Measurements from ENCODE around the gene ARSJ. TPM values are rescaled to one million over a fixed set of nuclear protein-coding genes. Genes with fewer than 3 reads are reported as not detected.

Gene ARSJ
- total RNA-seq, 6 experiments from 2014 or later: 0.90 to 7.7 (median 2.3) TPM

GRCh38 chr4:113976741-113977525 lies 2.5 kb downstream of the ARSJ start:
- Histone ChIP-seq H3K27ac (peak overlapping the region; percentile 2 to 42 (median 11)), H3K9me3 (no peaks in the 10 kb centered on the region), H3K4me3 (peak overlapping the region; percentile 8 to 71 (median 65)), H3K27me3 (no peaks in the 10 kb centered on the region), H3K4me1 (peaks cover 0 to 5% (median 0%) of the 10 kb centered on the region in 4 donors), H3K36me3 (no peaks in the 10 kb centered on the region)
- ATAC-seq: no peak
- intact Hi-C loops (cut with DNase I): no loop called here
- TF ChIP-seq POLR2A (IDR thresholded peaks at IDR 0.05): no peak
- no peak for TF ChIP-seq CTCF (IDR thresholded peaks at IDR 0.05)
- WGBS (ENCODE audit: insufficient coverage, low coverage, low lambda C conversion rate, missing lambda C conversion rate): 18% methylated on average over 2 of the region's 2 CpGs
- DNase-seq: no peak

GRCh38 chr4:113975578-113975977 lies 3.9 kb downstream of the ARSJ start:
- H3K36me3 ChIP-seq: no peaks in the 10 kb centered on the region
- TF ChIP-seq CTCF (IDR thresholded peaks at IDR 0.05) (no peak), POLR2A (IDR thresholded peaks at IDR 0.05) (no peak)
- H3K27ac ChIP-seq: no peak overlapping the region
- intact Hi-C loops (cut with DNase I): no loop called here
- H3K27me3 ChIP-seq: no peaks in the 10 kb centered on the region
- no peaks in the 10 kb centered on the region for H3K9me3 ChIP-seq
- 51% methylated on average over 2 of the region's 2 CpGs for WGBS (ENCODE audit: insufficient coverage, low coverage, low lambda C conversion rate, missing lambda C conversion rate)
- DNase-seq: no peak
- no peak for ATAC-seq
- H3K4me3 ChIP-seq: peak overlapping the region in 1 of 3 donors; percentile 0
- peaks cover 0 to 5% (median 0%) of the 10 kb centered on the region in 4 donors for H3K4me1 ChIP-seq

GRCh38 chr4:113974467-113974866 lies 5.0 kb downstream of the ARSJ start:
- H3K27me3 ChIP-seq: no peaks in the 10 kb centered on the region
- no peak for TF ChIP-seq CTCF (IDR thresholded peaks at IDR 0.05)
- peaks cover 0 to 5% (median 0%) of the 10 kb centered on the region in 4 donors for H3K4me1 ChIP-seq
- ATAC-seq: no peak
- no peak for DNase-seq
- intact Hi-C loops (cut with DNase I): no loop called here
- no peaks in the 10 kb centered on the region for H3K36me3 ChIP-seq
- H3K27ac ChIP-seq: no peak overlapping the region
- no peaks in the 10 kb centered on the region for H3K9me3 ChIP-seq
- no peak overlapping the region for H3K4me3 ChIP-seq

- intact Hi-C loops (cut with DNase I): no loop called here
- H3K27ac ChIP-seq: no peak overlapping the region
- no peaks in the 10 kb centered on the region for H3K36me3 ChIP-seq
- DNase-seq (no peak), ATAC-seq (no peak)
- WGBS (ENCODE audit: insufficient coverage, low coverage, low lambda C conversion rate, missing lambda C conversion rate): 73% methylated on average over 3 of the region's 3 CpGs
- H3K9me3 ChIP-seq: no peaks in the 10 kb centered on the region
- TF ChIP-seq CTCF (IDR thresholded peaks at IDR 0.05) (no peak), POLR2A (IDR thresholded peaks at IDR 0.05) (no peak)
- no peak overlapping the region for H3K4me3 ChIP-seq
- peaks cover 0 to 5% (median 0%) of the 10 kb centered on the region in 4 donors for H3K4me1 ChIP-seq
- H3K27me3 ChIP-seq: no peaks in the 10 kb centered on the region
Observed at GRCh38 chr4:113973345-113973744, 6.1 kb downstream of the ARSJ start.

All from right lobe of liver (tissue), 6 donors.